IMR-90 (cell line): Measurements from ENCODE around the gene SGK2. TPM values are rescaled to one million over a fixed set of nuclear protein-coding genes. Genes with fewer than 3 reads are reported as not detected.

Experiments used
- ATAC-seq: fragments of 200-7000 bp; cut with Tn5 transposase; 2 replicates; pipeline ENCODE4 v1.9.1; 2020; ENCODE audit warnings: low read depth, mild to moderate bottlenecking, moderate library complexity
- BruUV-seq: library from RNA; stranded (reverse); fragments of 400-500 nt; replicated peaks from 2 replicates; lab custom pipeline; 2021; lab: Mats Ljungman, UMichigan
- CTCF ChIA-PET: fragments of 300-600 bp; formaldehyde crosslinking; extraction: SDS; loops from one replicate; lab custom pipeline; 2021; ENCODE audit warnings: antibody characterized with exemption; lab: Yijun Ruan, JAX
- POLR2A ChIA-PET: fragments of 300-600 bp; sonication (Branson Sonifier 250); formaldehyde crosslinking; loops from one replicate; lab custom pipeline; 2022; ENCODE audit warnings: antibody characterized with exemption; ENCODE audit not compliant: unreplicated experiment; lab: Charles Lee
- DNase-seq: peaks from one replicate; pipeline ENCODE4 v3.0.0; 2013
- H2AFZ ChIP-seq: replicated peaks from 2 replicates; pipeline ENCODE3; 2013; ENCODE audit warnings: low read length, mild to moderate bottlenecking; ENCODE audit not compliant: poor library complexity
- H2AK5ac ChIP-seq: 2 replicates; pipeline ENCODE4 v1.6.1; 2013; ENCODE audit warnings: low read depth, low read length, inconsistent platforms
- H2AK9ac ChIP-seq: replicated peaks from 2 replicates; pipeline ENCODE3; 2013; ENCODE audit warnings: mild to moderate bottlenecking, low read depth, low read length, moderate library complexity; ENCODE audit not compliant: poor library complexity
- H2BK120ac ChIP-seq: 2 replicates; pipeline ENCODE4 v1.6.1; 2013; ENCODE audit warnings: low read depth, low read length, inconsistent platforms
- H2BK15ac ChIP-seq: 3 replicates; pipeline ENCODE4 v1.6.1; 2013; ENCODE audit warnings: low read depth, low read length, inconsistent platforms
- H2BK20ac ChIP-seq: 2 replicates; pipeline ENCODE4 v1.6.1; 2013; ENCODE audit warnings: low read depth, mild to moderate bottlenecking, inconsistent platforms, low read length, moderate library complexity
- H2BK5ac ChIP-seq: 2 replicates; pipeline ENCODE4 v1.6.1; 2013; ENCODE audit warnings: mild to moderate bottlenecking, low read depth, low read length, inconsistent platforms; ENCODE audit not compliant: poor library complexity, severe bottlenecking
- H3K14ac ChIP-seq: replicated peaks from 2 replicates; pipeline ENCODE4 v1.6.1; 2013; ENCODE audit warnings: low read depth, low read length, inconsistent platforms
- H3K18ac ChIP-seq: 2 replicates; pipeline ENCODE4 v1.6.1; 2013; ENCODE audit warnings: low read depth, low read length, control low read depth
- H3K23ac ChIP-seq: 2 replicates; pipeline ENCODE4 v1.6.1; 2013; ENCODE audit warnings: low read depth, low read length, inconsistent platforms
- H3K27ac ChIP-seq: 2 replicates; pipeline ENCODE4 v1.5.1; 2013; ENCODE audit warnings: mild to moderate bottlenecking, control low read depth, low read length; ENCODE audit not compliant: insufficient read depth
- H3K27me3 ChIP-seq: 2 replicates; pipeline ENCODE4 v1.6.1; 2013; ENCODE audit warnings: low read length; ENCODE audit not compliant: control insufficient read depth, insufficient read depth
- H3K36me3 ChIP-seq: 2 replicates; pipeline ENCODE4 v1.6.1; 2013; ENCODE audit warnings: low read length, mixed read lengths; ENCODE audit not compliant: control insufficient read depth, insufficient read depth
- H3K4ac ChIP-seq: 2 replicates; pipeline ENCODE4 v1.6.1; 2013; ENCODE audit warnings: low read depth, low read length, inconsistent platforms
- H3K4me1 ChIP-seq: 2 replicates; pipeline ENCODE4 v1.6.1; 2013; ENCODE audit warnings: low read length, mixed read lengths; ENCODE audit not compliant: control insufficient read depth, insufficient read depth
- H3K4me2 ChIP-seq: 2 replicates; pipeline ENCODE4 v1.6.1; 2013; ENCODE audit warnings: low read depth, mild to moderate bottlenecking, control low read depth, low read length, moderate library complexity
- H3K4me3 ChIP-seq: 2 replicates; pipeline ENCODE4 v1.5.1; 2013; ENCODE audit warnings: low read depth, mild to moderate bottlenecking, control low read depth, low read length, moderate library complexity; ENCODE audit not compliant: insufficient read depth
- H3K56ac ChIP-seq: 2 replicates; pipeline ENCODE4 v1.6.1; 2013; ENCODE audit warnings: low read length, inconsistent platforms; ENCODE audit not compliant: insufficient read depth; ENCODE audit errors: extremely low read depth
- H3K79me1 ChIP-seq, 2 experiments: 2 replicates each; pipeline ENCODE4 v1.6.1; 2013; ENCODE audit warnings: low read length in 2 of 2, inconsistent platforms in 1 of 2, low read depth in 1 of 2
- H3K9ac ChIP-seq: 2 replicates; pipeline ENCODE4 v1.6.1; 2013; ENCODE audit warnings: low read depth, low read length, control low read depth
- H3K9me1 ChIP-seq: 2 replicates; pipeline ENCODE4 v1.6.1; 2013; ENCODE audit warnings: low read length, inconsistent platforms; ENCODE audit not compliant: insufficient read depth
- H3K9me3 ChIP-seq: 2 replicates; pipeline ENCODE4 v1.6.1; 2013; ENCODE audit warnings: low read length; ENCODE audit not compliant: control insufficient read depth, insufficient read depth
- H4K20me1 ChIP-seq: 2 replicates; pipeline ENCODE4 v1.6.1; 2013; ENCODE audit warnings: low read length, inconsistent platforms; ENCODE audit not compliant: insufficient read depth
- H4K5ac ChIP-seq: 2 replicates; pipeline ENCODE4 v1.6.1; 2013; ENCODE audit warnings: mild to moderate bottlenecking, low read depth, low read length, control low read depth
- H4K8ac ChIP-seq, 2 experiments: 2 replicates each; pipeline ENCODE4 v1.6.1; 2013; ENCODE audit warnings: low read depth in 2 of 2, low read length in 2 of 2, control low read depth in 1 of 2, inconsistent platforms in 1 of 2
- H4K91ac ChIP-seq: 2 replicates; pipeline ENCODE4 v1.6.1; 2013; ENCODE audit warnings: low read depth, low read length, inconsistent platforms; ENCODE audit not compliant: insufficient read depth
- MAZ ChIP-seq: IDR thresholded peaks from 2 replicates; pipeline ENCODE4 v1.6.1; 2012; ENCODE audit warnings: low read depth, mild to moderate bottlenecking, low read length, improper control_type of control experiment, moderate library complexity, borderline replicate concordance
- RAD21 ChIP-seq: IDR thresholded peaks from 2 replicates; pipeline ENCODE4 v1.6.1; 2012; ENCODE audit warnings: low read length, improper control_type of control experiment
- SMC3 ChIP-seq: fragments of 150-350 bp; IDR thresholded peaks from 2 replicates; pipeline ENCODE4 v1.6.1; 2016; ENCODE audit warnings: low read depth, mild to moderate bottlenecking, antibody characterized with exemption, low read length, moderate library complexity
- WGBS, 2 experiments: methylation state at CpG; one replicate each; pipeline versions ENCODE4 v1.1.5 to v1.1.7; 2013; ENCODE audit warnings: missing lambda C conversion rate in 2 of 2; ENCODE audit not compliant: insufficient read length in 1 of 2; ENCODE audit errors: extremely low coverage in 2 of 2; 5-methylcytosine and 5-hydroxymethylcytosine counted together
- dilution Hi-C: fragments of 300-500 bp; cut with HindIII; formaldehyde crosslinking; loops from one replicate; pipeline ENCODE4 v1.14.3; 2018; ENCODE audit warnings: low sequenced_read_pairs; ENCODE audit not compliant: unreplicated experiment
- in situ Hi-C: fragments of 300-500 bp; cut with MboI; formaldehyde crosslinking; loops from 3 replicates; pipeline ENCODE4 v1.14.3; 2019; ENCODE audit warnings: low sequenced_read_pairs, inconsistent platforms, mixed read lengths
- intact Hi-C: fragments of 100-400 bp; cut with micrococcal nuclease; formaldehyde crosslinking; loops from 2 replicates; pipeline ENCODE4 v1.10.0; 2022
- polyA plus RNA-seq, 3 experiments: library from polyadenylated mRNA; depleted of rRNA; stranded (reverse); fragments of >200 nt; gene quantifications; 2 replicates each; pipeline ENCODE4 v1.2.3, GENCODE V29; 2012; ENCODE audit warnings: low replicate concordance in 1 of 3
- total RNA-seq: library from RNA; depleted of rRNA; stranded (reverse); fragments of >200 nt; gene quantifications from 2 replicates; pipeline ENCODE4 v1.2.3, GENCODE V29; 2012
- TF ChIP-seq, protein P1 (sequence below): conservative IDR thresholded peaks from 2 replicates; pipeline ENCODE4 v1.5.1; 2012; ENCODE audit warnings: mild to moderate bottlenecking, low read depth, low read length, improper control_type of control experiment

The SGK2 gene
- total and polyA plus RNA-seq, 2 of the 4 experiments (the other 2 are of a cell fraction) = under 0.01 to 0.10 TPM

- TF ChIP-seq SMC3 = peak; percentile 85
- TF ChIP-seq MAZ = no peak
- TF ChIP-seq, protein P1, sequence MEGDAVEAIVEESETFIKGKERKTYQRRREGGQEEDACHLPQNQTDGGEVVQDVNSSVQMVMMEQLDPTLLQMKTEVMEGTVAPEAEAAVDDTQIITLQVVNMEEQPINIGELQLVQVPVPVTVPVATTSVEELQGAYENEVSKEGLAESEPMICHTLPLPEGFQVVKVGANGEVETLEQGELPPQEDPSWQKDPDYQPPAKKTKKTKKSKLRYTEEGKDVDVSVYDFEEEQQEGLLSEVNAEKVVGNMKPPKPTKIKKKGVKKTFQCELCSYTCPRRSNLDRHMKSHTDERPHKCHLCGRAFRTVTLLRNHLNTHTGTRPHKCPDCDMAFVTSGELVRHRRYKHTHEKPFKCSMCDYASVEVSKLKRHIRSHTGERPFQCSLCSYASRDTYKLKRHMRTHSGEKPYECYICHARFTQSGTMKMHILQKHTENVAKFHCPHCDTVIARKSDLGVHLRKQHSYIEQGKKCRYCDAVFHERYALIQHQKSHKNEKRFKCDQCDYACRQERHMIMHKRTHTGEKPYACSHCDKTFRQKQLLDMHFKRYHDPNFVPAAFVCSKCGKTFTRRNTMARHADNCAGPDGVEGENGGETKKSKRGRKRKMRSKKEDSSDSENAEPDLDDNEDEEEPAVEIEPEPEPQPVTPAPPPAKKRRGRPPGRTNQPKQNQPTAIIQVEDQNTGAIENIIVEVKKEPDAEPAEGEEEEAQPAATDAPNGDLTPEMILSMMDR = peak; percentile 88
- peak; percentile 83 for TF ChIP-seq RAD21
- in situ Hi-C loops (loop anchor here (5.0 to 10.0 kb wide), 2 partner anchors 157 to 544 kb away; no protein-coding TSS in a partner anchor), intact Hi-C loops (loop anchor here (1.0 to 5.0 kb wide), 5 partner anchors 52 to 555 kb away; partner anchors contain the start of gene IFT52), dilution Hi-C loops (no loop called here)
- H4K91ac ChIP-seq = no peak overlapping the region
- ChIA-PET POLR2A (no interaction called here), CTCF (interaction anchor here (0.5 to 1.6 kb wide), 10 partner anchors 10 to 542 kb away, joined by 3 to 20 read pairs (median 4); partner anchors contain the start of genes IFT52 and SGK2)
- no peak overlapping the region for H2BK5ac ChIP-seq
- H2AFZ ChIP-seq = no peak overlapping the region
- no peak overlapping the region for H4K8ac ChIP-seq
- H4K5ac ChIP-seq = no peak overlapping the region
- no peak overlapping the region for H3K56ac ChIP-seq
- H3K4me1 ChIP-seq = no peaks in the 10 kb centered on the region; the same call in 1 of the 2 replicates
- 0 out of 2 replicates have a peak overlapping the region, but pooled peaks have one; percentile 21 for H2AK5ac ChIP-seq
- WGBS, 2 experiments = no CpG with 5 or more reads among the region's 4 CpGs
- no peak overlapping the region for H2BK15ac ChIP-seq
- no peaks in the 10 kb centered on the region; the same call in 1 of the 2 replicates for H3K9me1 ChIP-seq
- no peak overlapping the region for H3K14ac ChIP-seq
- no peak overlapping the region for H3K4me2 ChIP-seq
- H3K4me3 ChIP-seq = no peak overlapping the region
- H3K4ac ChIP-seq = no peak overlapping the region
- BruUV-seq = no TSS peak
- H3K27ac ChIP-seq = no peak overlapping the region
- H3K27me3 ChIP-seq = no peaks in the 10 kb centered on the region; the same call in 1 of the 2 replicates
- H3K9me3 ChIP-seq = no peaks in the 10 kb centered on the region
- peak overlapping the region; percentile 2 for H2AK9ac ChIP-seq
- peaks cover 3% of the 10 kb centered on the region for H3K36me3 ChIP-seq
- peak; percentile 60 for DNase-seq
- H3K79me1 ChIP-seq = no peaks in the 10 kb centered on the region
- ATAC-seq = peak; percentile 96
- H4K20me1 ChIP-seq = no peaks in the 10 kb centered on the region
- no peak overlapping the region for H3K23ac ChIP-seq
- no peak overlapping the region for H3K9ac ChIP-seq
- no peak overlapping the region for H2BK120ac ChIP-seq
- H2BK20ac ChIP-seq = no peak overlapping the region
- no peak overlapping the region for H3K18ac ChIP-seq
Measured at GRCh38 chr20:43537921-43538877, 20.6 kb upstream of the SGK2 start.
